DND-41 (cell line): ENCODE results near the gene ERBB4.

Experiments used
- ATAC-seq: fragments of 200-7000 bp; cut with Tn5 transposase; 3 replicates; pipeline ENCODE4 v1.9.1; 2021; ENCODE audit warnings: low read depth; ENCODE audit not compliant: insufficient read depth
- DNase-seq: peaks from one replicate; pipeline ENCODE4 v3.0.0-alpha.2; 2020
- H2AFZ ChIP-seq: 2 replicates; pipeline ENCODE4 v1.6.0; 2012; ENCODE audit warnings: low read depth, low read length
- H3K27ac ChIP-seq: 2 replicates; pipeline ENCODE4 v1.5.1; 2012; ENCODE audit warnings: low read length, inconsistent platforms
- H3K27me3 ChIP-seq: fragments of 200-600 bp; sonication (generic); 2 replicates; pipeline ENCODE4 v1.6.0; 2012; ENCODE audit warnings: low read length, mild to moderate bottlenecking, inconsistent platforms; ENCODE audit not compliant: insufficient read depth, poor library complexity
- H3K36me3 ChIP-seq: 2 replicates; pipeline ENCODE4 v1.5.1; 2012; ENCODE audit warnings: low read length, inconsistent platforms; ENCODE audit not compliant: insufficient read depth
- H3K4me1 ChIP-seq: 2 replicates; pipeline ENCODE4 v1.5.1; 2012; ENCODE audit warnings: mild to moderate bottlenecking, low read length; ENCODE audit not compliant: insufficient read depth
- H3K4me2 ChIP-seq: 2 replicates; pipeline ENCODE4 v1.6.0; 2012; ENCODE audit warnings: mild to moderate bottlenecking, moderate library complexity, low read length, inconsistent platforms; ENCODE audit not compliant: insufficient read depth
- H3K4me3 ChIP-seq, 2 experiments: fragments of 200-600 bp in 1 of 2; shearing (Covaris generic) in 1 of 2; 2 replicates each; pipeline ENCODE4 v1.5.1; 2012 to 2016; ENCODE audit warnings: inconsistent platforms in 2 of 2, low read length in 2 of 2, mild to moderate bottlenecking in 2 of 2, low read depth in 1 of 2, moderate library complexity in 1 of 2
- H3K79me2 ChIP-seq: 2 replicates; pipeline ENCODE4 v1.6.0; 2012; ENCODE audit warnings: low read length, inconsistent platforms; ENCODE audit not compliant: insufficient read depth
- H3K9ac ChIP-seq: 2 replicates; pipeline ENCODE4 v1.6.0; 2012; ENCODE audit warnings: low read depth, mild to moderate bottlenecking, inconsistent platforms, low read length, moderate library complexity
- H3K9me3 ChIP-seq: 2 replicates; pipeline ENCODE4 v1.5.1; 2012; ENCODE audit warnings: low read length, moderate library complexity, mild to moderate bottlenecking, inconsistent platforms; ENCODE audit not compliant: insufficient read depth, severe bottlenecking
- H4K20me1 ChIP-seq: 2 replicates; pipeline ENCODE4 v1.6.0; 2012; ENCODE audit warnings: low read length; ENCODE audit not compliant: insufficient read depth
- EZH2 ChIP-seq: IDR thresholded peaks from 3 replicates; pipeline ENCODE4 v1.6.1; 2012; ENCODE audit warnings: borderline replicate concordance, low read depth, mild to moderate bottlenecking, moderate library complexity, low read length, inconsistent platforms; ENCODE audit not compliant: severe bottlenecking
- TF ChIP-seq, protein P1 (sequence below): IDR thresholded peaks from 2 replicates; pipeline ENCODE4 v1.5.1; 2012; ENCODE audit warnings: borderline replicate concordance, low read length, moderate library complexity, mild to moderate bottlenecking; ENCODE audit not compliant: poor library complexity, severe bottlenecking; ENCODE audit errors: extremely low read depth

ERBB4 gene

DNA sequence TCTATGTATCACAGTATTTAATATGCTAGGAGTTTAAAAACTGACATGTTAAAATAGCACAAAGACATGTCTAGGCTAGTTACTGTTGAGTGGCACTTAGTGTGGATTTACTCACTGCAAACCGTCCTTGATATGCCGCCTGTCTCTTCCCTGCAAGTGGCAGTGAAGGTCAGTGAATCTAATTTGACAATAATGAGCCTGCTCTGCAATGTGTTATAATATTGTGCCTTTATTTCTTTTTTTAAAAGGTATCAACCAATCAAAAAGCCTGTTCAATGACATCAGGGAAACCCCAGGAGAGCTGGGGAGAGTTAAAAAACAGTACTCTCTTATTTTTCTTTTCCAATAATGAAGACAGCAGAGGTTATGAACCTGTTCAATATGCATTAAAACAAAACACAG is 384.1 kb downstream of the ERBB4 start:
- no peaks in the 10 kb centered on the region for H4K20me1 ChIP-seq
- DNase-seq (no peak), ATAC-seq (no peak)
- no peaks in the 10 kb centered on the region for H3K9me3 ChIP-seq
- H3K79me2 ChIP-seq: no peaks in the 10 kb centered on the region
- TF ChIP-seq, protein P1, sequence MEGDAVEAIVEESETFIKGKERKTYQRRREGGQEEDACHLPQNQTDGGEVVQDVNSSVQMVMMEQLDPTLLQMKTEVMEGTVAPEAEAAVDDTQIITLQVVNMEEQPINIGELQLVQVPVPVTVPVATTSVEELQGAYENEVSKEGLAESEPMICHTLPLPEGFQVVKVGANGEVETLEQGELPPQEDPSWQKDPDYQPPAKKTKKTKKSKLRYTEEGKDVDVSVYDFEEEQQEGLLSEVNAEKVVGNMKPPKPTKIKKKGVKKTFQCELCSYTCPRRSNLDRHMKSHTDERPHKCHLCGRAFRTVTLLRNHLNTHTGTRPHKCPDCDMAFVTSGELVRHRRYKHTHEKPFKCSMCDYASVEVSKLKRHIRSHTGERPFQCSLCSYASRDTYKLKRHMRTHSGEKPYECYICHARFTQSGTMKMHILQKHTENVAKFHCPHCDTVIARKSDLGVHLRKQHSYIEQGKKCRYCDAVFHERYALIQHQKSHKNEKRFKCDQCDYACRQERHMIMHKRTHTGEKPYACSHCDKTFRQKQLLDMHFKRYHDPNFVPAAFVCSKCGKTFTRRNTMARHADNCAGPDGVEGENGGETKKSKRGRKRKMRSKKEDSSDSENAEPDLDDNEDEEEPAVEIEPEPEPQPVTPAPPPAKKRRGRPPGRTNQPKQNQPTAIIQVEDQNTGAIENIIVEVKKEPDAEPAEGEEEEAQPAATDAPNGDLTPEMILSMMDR: no peak
- no peak for TF ChIP-seq EZH2
- no peaks in the 10 kb centered on the region for H3K4me1 ChIP-seq
- no peak overlapping the region for H3K27ac ChIP-seq
- H3K4me2 ChIP-seq: no peak overlapping the region
- no peaks in the 10 kb centered on the region for H3K36me3 ChIP-seq
- no peak overlapping the region for H3K4me3 ChIP-seq
- H3K9ac ChIP-seq: no peak overlapping the region
- H3K27me3 ChIP-seq: no peaks in the 10 kb centered on the region
- no peak overlapping the region for H2AFZ ChIP-seq

DNA sequence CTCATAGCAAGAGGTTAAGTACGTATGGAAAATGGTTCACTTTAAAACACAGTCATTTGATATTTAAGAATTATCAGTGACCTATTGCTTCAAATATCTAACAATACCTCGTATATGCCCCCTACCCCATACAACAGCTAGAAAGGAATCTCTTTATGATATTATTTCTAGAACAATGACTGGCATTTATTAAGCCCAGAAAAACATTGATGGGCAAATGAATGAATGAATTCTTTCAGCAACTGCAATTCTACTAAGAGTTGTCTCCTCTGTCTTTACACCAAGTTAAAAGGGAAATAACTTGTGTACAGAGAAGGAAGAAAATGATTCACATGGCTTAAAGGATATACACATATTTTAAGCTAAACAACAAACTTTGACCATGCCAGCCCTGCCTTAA is 384.7 kb downstream of the ERBB4 start:
- H2AFZ ChIP-seq: no peak overlapping the region
- H3K9me3 ChIP-seq: no peaks in the 10 kb centered on the region

DNA sequence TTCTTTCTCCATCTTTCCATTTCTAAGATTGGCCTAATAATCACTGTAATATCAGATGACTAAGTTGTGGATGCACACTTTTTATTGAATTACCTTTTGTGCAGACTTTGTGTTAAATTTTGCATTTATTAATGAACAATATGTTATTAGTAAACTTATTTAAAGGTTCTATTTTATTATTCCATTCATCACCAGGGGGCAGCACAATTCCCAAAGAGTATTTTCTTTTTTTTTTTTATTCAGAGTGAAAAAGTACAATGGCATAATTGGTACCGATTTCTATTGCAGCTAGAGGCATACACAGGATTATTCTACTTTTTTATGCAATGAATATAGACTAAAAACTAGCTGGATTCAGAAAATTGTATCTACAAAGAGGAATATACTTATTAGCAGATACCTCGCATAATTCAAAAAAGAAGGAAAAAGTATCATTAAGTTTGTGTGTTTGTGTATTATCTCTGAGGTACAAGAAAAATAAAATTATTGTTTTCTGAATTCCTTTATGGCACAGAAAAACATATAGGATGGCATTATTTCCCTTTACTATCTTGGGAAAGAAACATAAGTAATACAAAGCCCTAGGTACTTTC is 390.6 kb downstream of the ERBB4 start:
- no peak for TF ChIP-seq EZH2
- TF ChIP-seq, protein P1: peak; percentile 48
- H3K36me3 ChIP-seq: no peaks in the 10 kb centered on the region

More for the DNA sequence above, 384.7 kb downstream of the ERBB4 start:
- Histone ChIP-seq H3K36me3 (no peaks in the 10 kb centered on the region), H3K4me2 (no peak overlapping the region), H3K79me2 (no peaks in the 10 kb centered on the region), H3K27ac (no peak overlapping the region), H3K9ac (no peak overlapping the region), H3K4me1 (no peaks in the 10 kb centered on the region), H3K4me3 (no peak overlapping the region), H4K20me1 (no peaks in the 10 kb centered on the region), H3K27me3 (no peaks in the 10 kb centered on the region)
- no peak for ATAC-seq
- no peak for DNase-seq
- TF ChIP-seq, protein P1: no peak

DNA sequence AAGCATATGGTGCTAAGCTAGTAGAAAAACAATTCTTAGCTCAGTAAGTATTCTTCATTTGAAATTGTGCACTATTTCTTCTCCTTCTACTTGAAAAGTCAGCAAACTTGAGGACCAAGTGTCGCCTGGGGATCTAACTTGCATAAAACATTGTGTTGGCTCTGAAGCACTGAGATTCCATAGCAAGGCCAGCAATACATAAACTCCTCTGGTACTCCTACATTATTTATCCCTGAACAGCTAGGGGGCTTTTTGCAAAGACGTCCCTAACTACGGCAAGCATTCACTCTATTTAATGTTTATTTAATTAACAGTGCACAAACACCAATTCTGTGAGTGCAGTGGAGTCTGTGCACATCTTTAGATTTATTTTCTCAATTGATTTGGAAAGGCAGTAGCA is 392.2 kb downstream of the ERBB4 start:
- TF ChIP-seq, protein P1: no peak
- no peak for TF ChIP-seq EZH2
- Histone ChIP-seq H2AFZ (no peak overlapping the region), H3K4me1 (no peaks in the 10 kb centered on the region), H3K36me3 (no peaks in the 10 kb centered on the region), H3K4me3 (no peak overlapping the region), H3K9me3 (no peaks in the 10 kb centered on the region), H3K4me2 (no peak overlapping the region), H3K27me3 (no peaks in the 10 kb centered on the region), H4K20me1 (no peaks in the 10 kb centered on the region), H3K79me2 (no peaks in the 10 kb centered on the region), H3K9ac (no peak overlapping the region), H3K27ac (no peak overlapping the region)
- no peak for ATAC-seq
- DNase-seq: no peak

More for the DNA sequence above, 390.6 kb downstream of the ERBB4 start:
- no peaks in the 10 kb centered on the region for H3K9me3 ChIP-seq
- H2AFZ ChIP-seq: no peak overlapping the region
- no peak overlapping the region for H3K4me2 ChIP-seq
- no peaks in the 10 kb centered on the region for H3K79me2 ChIP-seq
- H4K20me1 ChIP-seq: no peaks in the 10 kb centered on the region
- no peaks in the 10 kb centered on the region for H3K27me3 ChIP-seq
- no peak overlapping the region for H3K9ac ChIP-seq
- no peak for ATAC-seq
- no peaks in the 10 kb centered on the region for H3K4me1 ChIP-seq
- H3K27ac ChIP-seq: no peak overlapping the region
- DNase-seq: no peak
- H3K4me3 ChIP-seq: no peak overlapping the region
